Measurements from ENCODE around the gene TEX51. TPM values are rescaled to one million over a fixed set of nuclear protein-coding genes. Genes with fewer than 3 reads are reported as not detected.

TEX51 gene
- total and polyA plus RNA-seq, 2 donors (not counting 3 experiments of a cell fraction or from before 2014, with no cell fraction given): not detected

DNA sequence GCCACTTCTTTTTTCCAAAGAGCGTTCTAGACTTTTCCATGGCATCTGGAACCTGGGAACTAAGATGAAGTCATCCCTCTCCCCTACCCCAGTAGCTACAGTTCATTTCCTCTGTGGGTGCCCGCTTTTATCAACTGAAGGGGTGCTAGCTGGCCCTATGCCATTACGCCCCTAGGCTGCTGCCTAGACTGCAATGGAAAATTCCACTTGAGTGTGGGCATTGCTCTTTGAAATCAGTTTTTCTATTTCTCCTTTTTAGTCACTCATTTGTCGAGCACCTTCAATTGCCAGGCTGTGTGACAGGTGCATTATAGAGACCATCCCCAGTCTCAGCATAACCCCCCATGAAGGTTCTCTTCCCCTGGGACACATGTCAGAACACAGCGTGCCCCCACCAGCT lies 7.3 kb downstream of the TEX51 start:
- Histone ChIP-seq H4K20me1 (replicated peaks; ENCODE audit: control insufficient read depth, extremely low read depth, insufficient read depth, low read length) (no peaks in the 10 kb centered on the region), H3K4me3 (replicated peaks in 1 of 3; ENCODE audit: insufficient read depth in 1 of 3, low read depth in 1 of 3, low read length in 3 of 3) (no peak overlapping the region), H3K79me2 (ENCODE audit: control insufficient read depth, insufficient read depth, low read length) (no peaks in the 10 kb centered on the region), H3K36me3 (ENCODE audit: control insufficient read depth in 2 of 2, extremely low read depth in 1 of 2, insufficient read depth in 2 of 2, low read length in 2 of 2) (no peaks in the 10 kb centered on the region), H3K27ac (ENCODE audit: insufficient read depth, low read depth, low read length) (no peak overlapping the region), H3K27me3 (ENCODE audit: control insufficient read depth in 2 of 2, insufficient read depth in 2 of 2, low read length in 2 of 2) (no peaks in the 10 kb centered on the region), H3K9me1 (replicated peaks; ENCODE audit: control insufficient read depth, extremely low read depth, insufficient read depth, low read length) (no peaks in the 10 kb centered on the region), H3K9ac (replicated peaks; ENCODE audit: extremely low read depth, insufficient read depth, low read length) (no peak overlapping the region), H2AFZ (ENCODE audit: low read depth, low read length) (no peak overlapping the region), H3K9me3 (replicated peaks; ENCODE audit: control insufficient read depth, insufficient read depth, low read length) (no peaks in the 10 kb centered on the region), H3K4me1 (ENCODE audit: control insufficient read depth, extremely low read depth, insufficient read depth, low read length) (no peaks in the 10 kb centered on the region), H3K4me2 (ENCODE audit: insufficient read depth, low read length) (no peak overlapping the region)
- no TSS peak for BruUV-seq (replicated peaks)
- ChIA-PET CTCF (no interaction called here), POLR2A (no interaction called here)
- FAIRE-seq: no peak
- intact Hi-C loops (cut with micrococcal nuclease) (no loop called here), dilution Hi-C loops (cut with MboI; ENCODE audit: extremely low pct_ligation_motif_present, low sequenced_read_pairs) (no loop called here)
- TF ChIP-seq, protein P1, sequence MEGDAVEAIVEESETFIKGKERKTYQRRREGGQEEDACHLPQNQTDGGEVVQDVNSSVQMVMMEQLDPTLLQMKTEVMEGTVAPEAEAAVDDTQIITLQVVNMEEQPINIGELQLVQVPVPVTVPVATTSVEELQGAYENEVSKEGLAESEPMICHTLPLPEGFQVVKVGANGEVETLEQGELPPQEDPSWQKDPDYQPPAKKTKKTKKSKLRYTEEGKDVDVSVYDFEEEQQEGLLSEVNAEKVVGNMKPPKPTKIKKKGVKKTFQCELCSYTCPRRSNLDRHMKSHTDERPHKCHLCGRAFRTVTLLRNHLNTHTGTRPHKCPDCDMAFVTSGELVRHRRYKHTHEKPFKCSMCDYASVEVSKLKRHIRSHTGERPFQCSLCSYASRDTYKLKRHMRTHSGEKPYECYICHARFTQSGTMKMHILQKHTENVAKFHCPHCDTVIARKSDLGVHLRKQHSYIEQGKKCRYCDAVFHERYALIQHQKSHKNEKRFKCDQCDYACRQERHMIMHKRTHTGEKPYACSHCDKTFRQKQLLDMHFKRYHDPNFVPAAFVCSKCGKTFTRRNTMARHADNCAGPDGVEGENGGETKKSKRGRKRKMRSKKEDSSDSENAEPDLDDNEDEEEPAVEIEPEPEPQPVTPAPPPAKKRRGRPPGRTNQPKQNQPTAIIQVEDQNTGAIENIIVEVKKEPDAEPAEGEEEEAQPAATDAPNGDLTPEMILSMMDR (IDR thresholded peaks at IDR 0.05; ENCODE audit: extremely low read depth in 1 of 2, insufficient read depth in 1 of 2, low read depth in 1 of 2, low read length in 2 of 2): no peak
- no peak for TF ChIP-seq MYC (IDR thresholded peaks at IDR 0.05; ENCODE audit: low read depth, low read length)
- DNase-seq (ENCODE audit: low read depth, low spot score): no peak

DNA sequence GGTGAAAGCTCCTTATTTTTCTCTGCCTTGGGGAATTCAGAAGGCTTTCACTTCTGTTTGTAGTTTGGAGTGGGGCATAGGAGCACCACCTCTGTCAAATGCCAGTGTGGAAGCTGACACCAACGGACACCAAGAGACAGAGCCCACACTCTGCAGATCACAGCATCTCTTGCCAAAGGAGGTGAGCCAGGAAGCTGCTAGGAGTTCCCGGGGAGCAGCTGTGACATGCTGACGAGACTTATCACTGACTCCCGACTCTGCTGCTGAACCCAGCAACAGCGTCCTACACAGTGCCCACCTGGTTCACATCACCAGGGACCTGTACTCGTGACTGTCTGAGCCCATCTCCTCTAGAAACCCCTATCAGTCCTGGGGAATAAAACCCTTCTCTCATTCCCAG lies 8.1 kb downstream of the TEX51 start:
- dilution Hi-C loops (cut with MboI; ENCODE audit: extremely low pct_ligation_motif_present, low sequenced_read_pairs): no loop called here
- no peak overlapping the region for H3K27ac ChIP-seq (ENCODE audit: insufficient read depth, low read depth, low read length)
- BruUV-seq (replicated peaks): no TSS peak
- H3K4me2 ChIP-seq (ENCODE audit: insufficient read depth, low read length): no peak overlapping the region
- TF ChIP-seq GATA2 (IDR thresholded peaks at IDR 0.05; ENCODE audit: insufficient read depth, insufficient read length, low read depth, low read length): no peak
- no peak for TF ChIP-seq MYC (IDR thresholded peaks at IDR 0.05; ENCODE audit: low read depth, low read length)
- TF ChIP-seq POLR2A (IDR thresholded peaks at IDR 0.05; ENCODE audit: low read depth, low read length): no peak
- TF ChIP-seq, protein P2, sequence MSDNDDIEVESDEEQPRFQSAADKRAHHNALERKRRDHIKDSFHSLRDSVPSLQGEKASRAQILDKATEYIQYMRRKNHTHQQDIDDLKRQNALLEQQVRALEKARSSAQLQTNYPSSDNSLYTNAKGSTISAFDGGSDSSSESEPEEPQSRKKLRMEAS (IDR thresholded peaks at IDR 0.05; ENCODE audit: insufficient read depth, insufficient read length): no peak
- TF ChIP-seq, protein P1 (IDR thresholded peaks at IDR 0.05; ENCODE audit: extremely low read depth in 1 of 2, insufficient read depth in 1 of 2, low read depth in 1 of 2, low read length in 2 of 2): no peak
- no peak for TF ChIP-seq FOS (IDR thresholded peaks at IDR 0.05; ENCODE audit: borderline replicate concordance, insufficient read depth, low read length)
- TF ChIP-seq JUN (IDR thresholded peaks at IDR 0.05; ENCODE audit: borderline replicate concordance, insufficient read depth, insufficient read length, low read depth): no peak
- TF ChIP-seq POLR2AphosphoS5 (IDR thresholded peaks at IDR 0.05; ENCODE audit: insufficient read depth, low read depth, low read length): no peak
- no peak for TF ChIP-seq EZH2 (IDR thresholded peaks at IDR 0.05; ENCODE audit: borderline replicate concordance, low read depth, low read length, severe bottlenecking)
- ChIA-PET CTCF (no interaction called here), POLR2A (no interaction called here)
- H3K9me3 ChIP-seq (replicated peaks; ENCODE audit: control insufficient read depth, insufficient read depth, low read length): no peaks in the 10 kb centered on the region
- no peak for FAIRE-seq
- DNase-seq (ENCODE audit: low read depth, low spot score): no peak
- H3K9ac ChIP-seq (replicated peaks; ENCODE audit: extremely low read depth, insufficient read depth, low read length): no peak overlapping the region
- no peak overlapping the region for H3K4me3 ChIP-seq (replicated peaks in 1 of 3; ENCODE audit: insufficient read depth in 1 of 3, low read depth in 1 of 3, low read length in 3 of 3)
- H3K36me3 ChIP-seq (ENCODE audit: control insufficient read depth in 2 of 2, extremely low read depth in 1 of 2, insufficient read depth in 2 of 2, low read length in 2 of 2): no peaks in the 10 kb centered on the region
- no peaks in the 10 kb centered on the region for H3K79me2 ChIP-seq (ENCODE audit: control insufficient read depth, insufficient read depth, low read length)
- no peak overlapping the region for H2AFZ ChIP-seq (ENCODE audit: low read depth, low read length)
- H3K9me1 ChIP-seq (replicated peaks; ENCODE audit: control insufficient read depth, extremely low read depth, insufficient read depth, low read length): no peaks in the 10 kb centered on the region
- no peaks in the 10 kb centered on the region for H3K27me3 ChIP-seq (ENCODE audit: control insufficient read depth in 2 of 2, insufficient read depth in 2 of 2, low read length in 2 of 2)
- intact Hi-C loops (cut with micrococcal nuclease): no loop called here
- no peaks in the 10 kb centered on the region for H4K20me1 ChIP-seq (replicated peaks; ENCODE audit: control insufficient read depth, extremely low read depth, insufficient read depth, low read length)
- no peaks in the 10 kb centered on the region for H3K4me1 ChIP-seq (ENCODE audit: control insufficient read depth, extremely low read depth, insufficient read depth, low read length)

Measured in endothelial cell of umbilical vein (primary cell).